ENCODE measurements around the gene TOR1A. TPM values are rescaled to one million over a fixed set of nuclear protein-coding genes. Genes with fewer than 3 reads are reported as not detected.

Gene TOR1A
- total and polyA plus RNA-seq, 2 experiments from 2014 or later = 23.6 to 45.7 TPM

DNA sequence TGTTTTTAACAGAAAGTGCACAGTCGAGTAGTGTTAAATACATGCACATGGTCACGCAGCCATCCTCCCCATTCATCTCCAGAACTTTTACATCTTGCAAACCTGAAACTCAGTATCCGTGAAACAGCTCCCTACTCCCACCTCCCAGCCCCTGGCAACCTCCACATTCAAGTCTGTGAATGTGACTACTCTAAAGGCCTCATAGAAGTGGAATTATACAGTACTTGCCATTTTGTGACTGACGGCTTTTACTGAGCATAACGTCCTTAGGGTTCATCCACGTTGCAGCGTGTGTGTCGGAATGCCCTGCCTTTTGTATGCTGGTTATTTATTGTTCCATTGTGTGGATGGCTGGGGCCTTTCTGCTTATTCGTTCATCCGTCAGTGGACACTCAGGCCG lies 47.1 kb upstream of the TOR1A start (continued):
- TF ChIP-seq, protein P1, sequence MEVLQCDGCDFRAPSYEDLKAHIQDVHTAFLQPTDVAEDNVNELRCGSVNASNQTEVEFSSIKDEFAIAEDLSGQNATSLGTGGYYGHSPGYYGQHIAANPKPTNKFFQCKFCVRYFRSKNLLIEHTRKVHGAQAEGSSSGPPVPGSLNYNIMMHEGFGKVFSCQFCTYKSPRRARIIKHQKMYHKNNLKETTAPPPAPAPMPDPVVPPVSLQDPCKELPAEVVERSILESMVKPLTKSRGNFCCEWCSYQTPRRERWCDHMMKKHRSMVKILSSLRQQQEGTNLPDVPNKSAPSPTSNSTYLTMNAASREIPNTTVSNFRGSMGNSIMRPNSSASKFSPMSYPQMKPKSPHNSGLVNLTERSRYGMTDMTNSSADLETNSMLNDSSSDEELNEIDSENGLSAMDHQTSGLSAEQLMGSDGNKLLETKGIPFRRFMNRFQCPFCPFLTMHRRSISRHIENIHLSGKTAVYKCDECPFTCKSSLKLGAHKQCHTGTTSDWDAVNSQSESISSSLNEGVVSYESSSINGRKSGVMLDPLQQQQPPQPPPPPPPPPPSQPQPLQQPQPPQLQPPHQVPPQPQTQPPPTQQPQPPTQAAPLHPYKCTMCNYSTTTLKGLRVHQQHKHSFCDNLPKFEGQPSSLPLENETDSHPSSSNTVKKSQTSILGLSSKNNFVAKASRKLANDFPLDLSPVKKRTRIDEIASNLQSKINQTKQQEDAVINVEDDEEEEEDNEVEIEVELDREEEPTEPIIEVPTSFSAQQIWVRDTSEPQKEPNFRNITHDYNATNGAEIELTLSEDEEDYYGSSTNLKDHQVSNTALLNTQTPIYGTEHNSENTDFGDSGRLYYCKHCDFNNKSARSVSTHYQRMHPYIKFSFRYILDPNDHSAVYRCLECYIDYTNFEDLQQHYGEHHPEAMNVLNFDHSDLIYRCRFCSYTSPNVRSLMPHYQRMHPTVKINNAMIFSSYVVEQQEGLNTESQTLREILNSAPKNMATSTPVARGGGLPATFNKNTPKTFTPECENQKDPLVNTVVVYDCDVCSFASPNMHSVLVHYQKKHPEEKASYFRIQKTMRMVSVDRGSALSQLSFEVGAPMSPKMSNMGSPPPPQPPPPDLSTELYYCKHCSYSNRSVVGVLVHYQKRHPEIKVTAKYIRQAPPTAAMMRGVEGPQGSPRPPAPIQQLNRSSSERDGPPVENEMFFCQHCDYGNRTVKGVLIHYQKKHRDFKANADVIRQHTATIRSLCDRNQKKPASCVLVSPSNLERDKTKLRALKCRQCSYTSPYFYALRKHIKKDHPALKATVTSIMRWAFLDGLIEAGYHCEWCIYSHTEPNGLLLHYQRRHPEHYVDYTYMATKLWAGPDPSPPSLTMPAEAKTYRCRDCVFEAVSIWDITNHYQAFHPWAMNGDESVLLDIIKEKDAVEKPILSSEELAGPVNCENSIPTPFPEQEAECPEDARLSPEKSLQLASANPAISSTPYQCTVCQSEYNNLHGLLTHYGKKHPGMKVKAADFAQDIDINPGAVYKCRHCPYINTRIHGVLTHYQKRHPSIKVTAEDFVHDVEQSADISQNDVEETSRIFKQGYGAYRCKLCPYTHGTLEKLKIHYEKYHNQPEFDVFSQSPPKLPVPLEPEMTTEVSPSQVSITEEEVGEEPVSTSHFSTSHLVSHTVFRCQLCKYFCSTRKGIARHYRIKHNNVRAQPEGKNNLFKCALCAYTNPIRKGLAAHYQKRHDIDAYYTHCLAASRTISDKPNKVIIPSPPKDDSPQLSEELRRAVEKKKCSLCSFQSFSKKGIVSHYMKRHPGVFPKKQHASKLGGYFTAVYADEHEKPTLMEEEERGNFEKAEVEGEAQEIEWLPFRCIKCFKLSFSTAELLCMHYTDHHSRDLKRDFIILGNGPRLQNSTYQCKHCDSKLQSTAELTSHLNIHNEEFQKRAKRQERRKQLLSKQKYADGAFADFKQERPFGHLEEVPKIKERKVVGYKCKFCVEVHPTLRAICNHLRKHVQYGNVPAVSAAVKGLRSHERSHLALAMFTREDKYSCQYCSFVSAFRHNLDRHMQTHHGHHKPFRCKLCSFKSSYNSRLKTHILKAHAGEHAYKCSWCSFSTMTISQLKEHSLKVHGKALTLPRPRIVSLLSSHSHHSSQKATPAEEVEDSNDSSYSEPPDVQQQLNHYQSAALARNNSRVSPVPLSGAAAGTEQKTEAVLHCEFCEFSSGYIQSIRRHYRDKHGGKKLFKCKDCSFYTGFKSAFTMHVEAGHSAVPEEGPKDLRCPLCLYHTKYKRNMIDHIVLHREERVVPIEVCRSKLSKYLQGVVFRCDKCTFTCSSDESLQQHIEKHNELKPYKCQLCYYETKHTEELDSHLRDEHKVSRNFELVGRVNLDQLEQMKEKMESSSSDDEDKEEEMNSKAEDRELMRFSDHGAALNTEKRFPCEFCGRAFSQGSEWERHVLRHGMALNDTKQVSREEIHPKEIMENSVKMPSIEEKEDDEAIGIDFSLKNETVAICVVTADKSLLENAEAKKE (CRISPR knock-in tag; IDR thresholded peaks at IDR 0.05) = no peak
- TF ChIP-seq NANOG (IDR thresholded peaks at IDR 0.05; ENCODE audit: borderline replicate concordance) = no peak
- TF ChIP-seq, protein P2, sequence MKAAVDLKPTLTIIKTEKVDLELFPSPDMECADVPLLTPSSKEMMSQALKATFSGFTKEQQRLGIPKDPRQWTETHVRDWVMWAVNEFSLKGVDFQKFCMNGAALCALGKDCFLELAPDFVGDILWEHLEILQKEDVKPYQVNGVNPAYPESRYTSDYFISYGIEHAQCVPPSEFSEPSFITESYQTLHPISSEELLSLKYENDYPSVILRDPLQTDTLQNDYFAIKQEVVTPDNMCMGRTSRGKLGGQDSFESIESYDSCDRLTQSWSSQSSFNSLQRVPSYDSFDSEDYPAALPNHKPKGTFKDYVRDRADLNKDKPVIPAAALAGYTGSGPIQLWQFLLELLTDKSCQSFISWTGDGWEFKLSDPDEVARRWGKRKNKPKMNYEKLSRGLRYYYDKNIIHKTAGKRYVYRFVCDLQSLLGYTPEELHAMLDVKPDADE (IDR thresholded peaks at IDR 0.05) = no peak
- TF ChIP-seq EZH2 (IDR thresholded peaks at IDR 0.05; ENCODE audit: low read depth, unreplicated experiment) = no peak

DNA sequence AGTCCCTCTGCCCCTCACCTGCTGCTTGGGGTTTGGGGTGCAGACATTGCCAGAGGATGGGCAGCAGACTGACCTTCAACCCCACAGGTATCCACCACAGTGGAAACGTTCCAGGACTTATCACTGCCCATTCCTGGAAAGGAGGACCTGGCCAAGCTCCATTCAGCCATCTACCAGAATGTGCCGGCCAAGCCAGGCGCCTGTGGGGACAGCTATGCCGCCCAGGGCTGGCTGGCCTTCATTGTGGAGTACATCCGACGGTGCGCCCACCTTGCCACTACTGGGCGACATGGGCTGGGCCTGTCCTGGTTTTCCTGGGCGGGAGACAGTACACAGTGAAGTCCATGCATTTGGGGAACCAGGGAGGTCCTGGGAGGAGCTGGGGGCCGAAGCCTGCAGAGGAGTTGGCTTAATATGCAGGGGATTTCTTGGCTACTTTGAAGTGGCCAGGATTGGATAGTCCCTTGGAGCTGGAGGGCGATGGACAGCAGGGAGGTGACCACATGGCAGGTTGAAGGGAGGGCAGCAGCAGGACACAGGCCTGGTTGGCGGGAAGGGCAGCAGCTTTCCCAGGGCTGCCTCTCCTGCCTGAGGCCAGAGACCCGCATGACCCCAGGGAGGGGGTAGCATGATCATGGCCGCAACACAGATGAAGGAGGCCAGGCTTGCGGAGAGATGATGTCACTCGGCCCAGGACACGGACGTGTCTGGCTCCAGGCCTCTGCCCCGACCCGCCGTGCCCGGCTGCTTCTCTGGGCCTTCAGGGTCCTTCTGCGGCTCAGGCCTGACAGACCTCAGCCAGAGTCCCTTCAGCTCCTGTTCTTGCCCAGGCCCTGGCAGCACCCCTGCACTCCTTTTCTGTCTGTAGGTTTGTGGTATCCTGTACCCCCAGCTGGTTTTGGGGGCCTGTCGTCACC lies 45.9 kb upstream of the TOR1A start:
- Histone ChIP-seq H3F3A (replicated peaks; ENCODE audit: low read depth) (no peaks in the 10 kb centered on the region), H3K27me3 (ENCODE audit: insufficient read depth) (no peaks in the 10 kb centered on the region), H3K36me3 (ENCODE audit: insufficient read depth) (no peaks in the 10 kb centered on the region), H2AFZ (no peak overlapping the region), H3K4me1 (ENCODE audit: insufficient read depth) (no peaks in the 10 kb centered on the region), H3K27ac (ENCODE audit: low read depth) (no peak overlapping the region), H3K4me3 (no peak overlapping the region), H3K4me2 (no peak overlapping the region), H3K79me2 (replicated peaks; ENCODE audit: insufficient read depth) (no peaks in the 10 kb centered on the region), H3K9me2 (ENCODE audit: insufficient read depth) (no peaks in the 10 kb centered on the region), H4K20me1 (replicated peaks; ENCODE audit: insufficient read depth) (no peaks in the 10 kb centered on the region)
- Mint-ChIP-seq H3K27me3 (ENCODE audit: insufficient read depth, low read depth, poor library complexity) (peaks cover 18% of the 10 kb centered on the region), H3K9me3 (no peaks in the 10 kb centered on the region), H3K4me1 (no peaks in the 10 kb centered on the region; the same call in 2 of the 3 replicates), H3K4me3 (no peak overlapping the region), H3K27ac (no peak overlapping the region), H3K36me3 (ENCODE audit: low read depth) (peaks cover 7% of the 10 kb centered on the region; the same call in 2 of the 3 replicates)
- ATAC-seq (no peak), DNase-seq (ENCODE audit: low spot score) (no peak)
- TF ChIP-seq, protein P3, sequence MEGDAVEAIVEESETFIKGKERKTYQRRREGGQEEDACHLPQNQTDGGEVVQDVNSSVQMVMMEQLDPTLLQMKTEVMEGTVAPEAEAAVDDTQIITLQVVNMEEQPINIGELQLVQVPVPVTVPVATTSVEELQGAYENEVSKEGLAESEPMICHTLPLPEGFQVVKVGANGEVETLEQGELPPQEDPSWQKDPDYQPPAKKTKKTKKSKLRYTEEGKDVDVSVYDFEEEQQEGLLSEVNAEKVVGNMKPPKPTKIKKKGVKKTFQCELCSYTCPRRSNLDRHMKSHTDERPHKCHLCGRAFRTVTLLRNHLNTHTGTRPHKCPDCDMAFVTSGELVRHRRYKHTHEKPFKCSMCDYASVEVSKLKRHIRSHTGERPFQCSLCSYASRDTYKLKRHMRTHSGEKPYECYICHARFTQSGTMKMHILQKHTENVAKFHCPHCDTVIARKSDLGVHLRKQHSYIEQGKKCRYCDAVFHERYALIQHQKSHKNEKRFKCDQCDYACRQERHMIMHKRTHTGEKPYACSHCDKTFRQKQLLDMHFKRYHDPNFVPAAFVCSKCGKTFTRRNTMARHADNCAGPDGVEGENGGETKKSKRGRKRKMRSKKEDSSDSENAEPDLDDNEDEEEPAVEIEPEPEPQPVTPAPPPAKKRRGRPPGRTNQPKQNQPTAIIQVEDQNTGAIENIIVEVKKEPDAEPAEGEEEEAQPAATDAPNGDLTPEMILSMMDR (conservative IDR thresholded peaks at IDR 0.05; ENCODE audit: low read depth in 2 of 2) = no peak
- no peak for TF ChIP-seq ZNF114 (CRISPR knock-in tag; IDR thresholded peaks at IDR 0.05)

Data from GM23338 (cell line).